GM10266 (cell line): ENCODE measurements around the gene PCDH15.

Source experiments
- DNase-seq: peaks from one replicate; pipeline ENCODE4 v3.0.0; 2012; ENCODE audit errors: extremely low spot score
- CTCF ChIP-seq: IDR thresholded peaks from 2 replicates; pipeline ENCODE4 v1.5.1; 2012; ENCODE audit warnings: mild to moderate bottlenecking, low read depth; ENCODE audit not compliant: control insufficient read depth, insufficient read depth; ENCODE audit errors: missing control alignments

Gene PCDH15

DNA sequence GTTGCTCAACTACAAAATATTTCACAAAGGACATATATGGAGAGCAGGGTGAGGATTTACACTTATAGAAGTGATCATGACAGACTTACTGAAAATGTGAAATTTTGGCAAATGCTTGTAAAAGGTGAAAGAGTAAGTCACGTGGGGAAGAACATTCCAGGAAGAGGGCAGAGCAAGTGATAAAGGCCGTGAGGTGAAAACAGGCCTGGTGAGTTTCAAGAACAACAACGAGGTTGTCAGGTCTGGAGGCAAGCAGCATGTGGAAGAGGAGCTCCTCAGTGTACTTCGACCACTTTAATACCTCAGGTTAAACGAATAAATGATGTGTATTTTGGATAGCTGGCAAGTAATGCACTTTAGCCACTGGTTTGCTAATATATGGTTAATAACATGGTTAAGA lies 706.7 kb downstream of the PCDH15 start:
- no peak for DNase-seq
- TF ChIP-seq CTCF, result no peak

DNA sequence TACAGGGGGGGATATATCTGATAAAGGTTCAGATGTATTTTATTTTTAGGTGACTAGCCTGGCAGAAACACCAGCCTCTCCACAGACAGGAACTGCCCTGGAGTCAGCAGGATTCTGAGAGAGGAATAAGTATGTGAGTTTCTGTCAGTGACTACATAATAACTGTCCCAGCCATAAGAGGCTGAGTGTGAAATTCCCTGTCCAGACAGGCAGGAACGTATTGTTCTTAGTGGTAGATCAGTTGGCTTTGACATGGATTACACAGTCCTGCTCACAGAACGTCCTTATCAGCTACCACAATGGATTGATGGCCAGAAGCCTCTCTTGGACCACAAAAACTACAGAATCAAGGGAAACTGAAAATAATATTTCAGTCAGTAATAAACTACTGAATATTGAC lies 709.8 kb downstream of the PCDH15 start:
- no peak for DNase-seq
- TF ChIP-seq CTCF, result no peak

DNA sequence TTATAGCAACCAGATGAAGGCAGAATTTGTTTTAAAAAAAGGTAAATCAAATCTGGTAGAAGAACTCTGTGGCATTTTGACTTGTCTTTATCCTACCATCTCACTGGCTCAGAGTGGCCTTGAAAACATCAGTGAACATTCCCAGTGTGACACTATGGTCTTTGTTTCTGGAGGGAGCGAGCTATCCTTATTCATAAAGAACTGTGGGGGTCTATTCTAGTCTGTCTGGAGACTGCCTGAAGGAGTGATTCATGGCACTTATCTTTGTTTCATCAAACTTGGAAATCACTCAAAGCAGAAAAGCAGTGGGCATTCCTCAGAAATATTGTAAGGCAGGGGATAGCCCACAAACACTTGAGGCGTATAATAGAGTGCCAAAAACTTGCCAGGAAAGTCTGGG lies 719.1 kb downstream of the PCDH15 start:
- TF ChIP-seq CTCF, result no peak
- DNase-seq, result no peak

- TF ChIP-seq CTCF, result no peak
- no peak for DNase-seq
Observed at GRCh38 chr10:54067361-54067760, 733.7 kb downstream of the PCDH15 start.

DNA sequence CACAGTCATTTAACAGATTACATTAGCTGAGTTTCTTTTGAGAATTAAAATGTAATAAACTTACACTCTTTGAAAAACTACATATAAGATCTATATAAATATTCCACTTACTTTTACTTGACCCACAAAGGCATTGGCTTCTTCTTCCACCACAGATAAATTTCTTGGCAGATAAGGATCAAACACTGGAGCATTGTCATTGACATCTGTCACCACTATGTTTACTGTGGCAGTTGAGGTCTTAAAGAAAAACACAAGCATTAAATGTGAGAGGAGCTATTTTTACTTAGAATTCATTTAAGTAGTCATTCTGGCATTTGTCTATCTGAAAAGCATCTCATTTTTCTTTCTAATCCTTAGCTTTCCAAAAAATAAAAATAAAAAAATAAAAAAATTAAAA lies 734.4 kb downstream of the PCDH15 start:
- no peak for DNase-seq
- no peak for TF ChIP-seq CTCF

DNA sequence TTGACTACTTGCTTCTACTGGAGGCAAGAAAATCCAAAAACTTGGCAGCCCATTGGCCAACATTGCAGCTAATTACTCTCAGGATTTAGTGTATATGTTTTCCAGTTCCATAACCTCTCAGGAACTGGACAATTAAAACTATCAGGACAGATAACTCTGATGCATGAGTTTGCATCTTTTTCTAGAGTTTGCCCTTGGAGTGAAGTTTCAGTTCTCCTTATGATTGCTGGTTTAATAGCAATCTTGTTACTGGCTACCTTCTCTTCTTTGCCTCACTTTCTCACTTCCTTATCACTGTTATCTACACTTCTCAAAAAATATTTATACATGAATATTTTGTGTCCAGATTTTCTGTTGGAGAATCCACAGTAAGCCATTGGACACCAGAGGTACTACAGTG lies 735.9 kb downstream of the PCDH15 start:
- no peak for TF ChIP-seq CTCF
- no peak for DNase-seq

- no peak for DNase-seq
- no peak for TF ChIP-seq CTCF
Observed at GRCh38 chr10:54064215-54064614, 736.8 kb downstream of the PCDH15 start.
